ENCODE data around the gene UNC5B.

Gene UNC5B

GRCh38 chr10:71188201-71188600 is 24.2 kb upstream of the UNC5B start:
- no peaks in the 10 kb centered on the region for H3K36me3 ChIP-seq (ENCODE audit: control insufficient read depth, insufficient read depth, low read length)
- H3K9me3 ChIP-seq (ENCODE audit: control insufficient read depth, low read length) = no peaks in the 10 kb centered on the region
- no peak for DNase-seq
- no peaks in the 10 kb centered on the region for H3K4me1 ChIP-seq (ENCODE audit: control insufficient read depth, insufficient read depth, low read length, poor library complexity, severe bottlenecking)
- H3K27me3 ChIP-seq (replicated peaks; ENCODE audit: control insufficient read depth, insufficient read depth, low read length, poor library complexity, severe bottlenecking) = no peaks in the 10 kb centered on the region
- no peak overlapping the region for H3K4me3 ChIP-seq (ENCODE audit: insufficient read depth, low read depth, low read length, poor library complexity, severe bottlenecking)
- H3K27ac ChIP-seq (ENCODE audit: insufficient read depth, low read length, poor library complexity, severe bottlenecking) = no peak overlapping the region

DNA sequence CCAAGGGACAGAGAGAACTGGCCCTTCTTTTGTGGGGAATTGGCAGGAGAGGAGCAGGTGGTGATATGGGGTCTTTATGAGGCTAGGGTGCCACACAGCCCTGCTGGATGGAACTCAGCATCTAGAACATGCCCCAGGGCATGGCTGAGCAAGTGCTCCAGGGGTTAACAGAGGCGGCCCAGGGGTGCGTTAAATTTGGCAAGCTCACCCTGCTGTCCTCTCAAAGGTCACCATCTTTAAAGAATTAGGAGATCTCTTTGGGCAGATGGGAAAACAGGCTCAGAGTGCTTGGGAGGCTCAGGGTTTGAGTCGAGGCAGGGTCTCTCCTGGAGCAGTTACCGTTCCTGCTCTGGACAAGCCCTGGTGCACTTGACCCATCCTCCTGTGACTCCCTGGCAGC is 21.4 kb upstream of the UNC5B start:
- Histone ChIP-seq H3K4me1 (ENCODE audit: control insufficient read depth, insufficient read depth, low read length, poor library complexity, severe bottlenecking) (no peaks in the 10 kb centered on the region), H3K9me3 (ENCODE audit: control insufficient read depth, low read length) (no peaks in the 10 kb centered on the region), H3K27ac (ENCODE audit: insufficient read depth, low read length, poor library complexity, severe bottlenecking) (no peak overlapping the region), H3K27me3 (replicated peaks; ENCODE audit: control insufficient read depth, insufficient read depth, low read length, poor library complexity, severe bottlenecking) (no peaks in the 10 kb centered on the region), H3K36me3 (ENCODE audit: control insufficient read depth, insufficient read depth, low read length) (no peaks in the 10 kb centered on the region), H3K4me3 (ENCODE audit: insufficient read depth, low read depth, low read length, poor library complexity, severe bottlenecking) (no peak overlapping the region)
- DNase-seq = no peak

DNA sequence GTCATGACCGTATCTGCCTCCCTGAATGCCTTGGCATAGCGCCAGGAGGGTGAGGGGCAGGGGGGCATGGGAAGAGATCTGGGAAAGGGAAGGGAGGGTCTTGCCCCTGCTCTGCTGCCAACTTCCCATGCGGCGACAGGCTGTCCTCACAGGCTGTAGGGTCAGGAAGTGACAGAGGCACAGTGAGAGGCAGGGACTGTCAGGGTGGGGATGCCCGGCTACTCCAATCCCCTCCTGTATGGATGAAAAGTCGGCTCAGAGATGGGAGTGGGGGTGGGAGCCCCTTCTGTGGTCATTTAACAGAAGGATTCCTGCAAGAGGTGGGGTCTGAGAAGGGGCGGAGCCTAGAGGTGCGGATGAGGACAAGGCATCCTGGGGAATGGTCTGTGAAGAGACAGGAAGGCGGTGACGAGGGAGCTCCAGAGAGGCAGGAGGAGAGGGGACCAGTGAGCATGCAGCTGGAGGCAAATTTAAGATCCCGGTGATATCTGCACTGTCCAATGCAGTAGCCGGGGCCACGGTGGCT is 20.8 kb upstream of the UNC5B start:
- H3K4me1 ChIP-seq (ENCODE audit: control insufficient read depth, insufficient read depth, low read length, poor library complexity, severe bottlenecking) = no peaks in the 10 kb centered on the region
- no peaks in the 10 kb centered on the region for H3K9me3 ChIP-seq (ENCODE audit: control insufficient read depth, low read length)
- no peaks in the 10 kb centered on the region for H3K36me3 ChIP-seq (ENCODE audit: control insufficient read depth, insufficient read depth, low read length)
- no peak overlapping the region for H3K27ac ChIP-seq (ENCODE audit: insufficient read depth, low read length, poor library complexity, severe bottlenecking)
- no peaks in the 10 kb centered on the region for H3K27me3 ChIP-seq (replicated peaks; ENCODE audit: control insufficient read depth, insufficient read depth, low read length, poor library complexity, severe bottlenecking)
- no peak overlapping the region for H3K4me3 ChIP-seq (ENCODE audit: insufficient read depth, low read depth, low read length, poor library complexity, severe bottlenecking)
- no peak for DNase-seq

- Histone ChIP-seq H3K36me3 (ENCODE audit: control insufficient read depth, insufficient read depth, low read length) (no peaks in the 10 kb centered on the region), H3K4me1 (ENCODE audit: control insufficient read depth, insufficient read depth, low read length, poor library complexity, severe bottlenecking) (no peaks in the 10 kb centered on the region), H3K9me3 (ENCODE audit: control insufficient read depth, low read length) (no peaks in the 10 kb centered on the region), H3K27ac (ENCODE audit: insufficient read depth, low read length, poor library complexity, severe bottlenecking) (no peak overlapping the region), H3K4me3 (ENCODE audit: insufficient read depth, low read depth, low read length, poor library complexity, severe bottlenecking) (no peak overlapping the region), H3K27me3 (replicated peaks; ENCODE audit: control insufficient read depth, insufficient read depth, low read length, poor library complexity, severe bottlenecking) (no peaks in the 10 kb centered on the region)
- DNase-seq = no peak
Measured at GRCh38 chr10:71193516-71193915, 18.9 kb upstream of the UNC5B start.

- Histone ChIP-seq H3K9me3 (ENCODE audit: control insufficient read depth, low read length) (no peaks in the 10 kb centered on the region), H3K36me3 (ENCODE audit: control insufficient read depth, insufficient read depth, low read length) (no peaks in the 10 kb centered on the region), H3K27me3 (replicated peaks; ENCODE audit: control insufficient read depth, insufficient read depth, low read length, poor library complexity, severe bottlenecking) (no peaks in the 10 kb centered on the region), H3K4me3 (ENCODE audit: insufficient read depth, low read depth, low read length, poor library complexity, severe bottlenecking) (no peak overlapping the region), H3K27ac (ENCODE audit: insufficient read depth, low read length, poor library complexity, severe bottlenecking) (no peak overlapping the region), H3K4me1 (ENCODE audit: control insufficient read depth, insufficient read depth, low read length, poor library complexity, severe bottlenecking) (no peaks in the 10 kb centered on the region)
- no peak for DNase-seq
Measured at GRCh38 chr10:71197955-71198354, 14.4 kb upstream of the UNC5B start.

- no peaks in the 10 kb centered on the region for H3K36me3 ChIP-seq (ENCODE audit: control insufficient read depth, insufficient read depth, low read length)
- no peak overlapping the region for H3K4me3 ChIP-seq (ENCODE audit: insufficient read depth, low read depth, low read length, poor library complexity, severe bottlenecking)
- no peak overlapping the region for H3K27ac ChIP-seq (ENCODE audit: insufficient read depth, low read length, poor library complexity, severe bottlenecking)
- DNase-seq = no peak
- no peaks in the 10 kb centered on the region for H3K27me3 ChIP-seq (replicated peaks; ENCODE audit: control insufficient read depth, insufficient read depth, low read length, poor library complexity, severe bottlenecking)
- H3K9me3 ChIP-seq (ENCODE audit: control insufficient read depth, low read length) = no peaks in the 10 kb centered on the region
- H3K4me1 ChIP-seq (ENCODE audit: control insufficient read depth, insufficient read depth, low read length, poor library complexity, severe bottlenecking) = no peaks in the 10 kb centered on the region
Measured at GRCh38 chr10:71201849-71202248, 10.5 kb upstream of the UNC5B start.

DNA sequence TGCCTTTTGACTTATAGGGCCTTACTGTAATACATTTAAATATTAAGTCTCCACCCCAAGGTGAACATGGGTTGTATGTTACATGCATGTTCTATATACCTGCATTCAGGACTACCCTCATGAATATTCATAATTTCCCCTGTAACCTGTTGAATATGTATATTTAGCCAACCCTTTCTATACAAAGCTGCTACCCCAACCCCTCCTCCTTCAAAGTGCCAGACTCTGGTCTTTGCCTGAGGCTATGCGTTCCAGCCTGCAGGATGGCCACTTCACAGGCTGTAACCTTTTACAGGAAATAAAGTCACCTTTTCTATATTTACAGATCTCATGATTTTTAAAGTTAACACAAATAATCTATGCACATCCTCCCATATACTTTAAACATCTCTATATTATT is 10.1 kb upstream of the UNC5B start:
- H3K27me3 ChIP-seq (replicated peaks; ENCODE audit: control insufficient read depth, insufficient read depth, low read length, poor library complexity, severe bottlenecking) = no peaks in the 10 kb centered on the region
- DNase-seq = no peak
- H3K27ac ChIP-seq (ENCODE audit: insufficient read depth, low read length, poor library complexity, severe bottlenecking) = no peak overlapping the region

DNA sequence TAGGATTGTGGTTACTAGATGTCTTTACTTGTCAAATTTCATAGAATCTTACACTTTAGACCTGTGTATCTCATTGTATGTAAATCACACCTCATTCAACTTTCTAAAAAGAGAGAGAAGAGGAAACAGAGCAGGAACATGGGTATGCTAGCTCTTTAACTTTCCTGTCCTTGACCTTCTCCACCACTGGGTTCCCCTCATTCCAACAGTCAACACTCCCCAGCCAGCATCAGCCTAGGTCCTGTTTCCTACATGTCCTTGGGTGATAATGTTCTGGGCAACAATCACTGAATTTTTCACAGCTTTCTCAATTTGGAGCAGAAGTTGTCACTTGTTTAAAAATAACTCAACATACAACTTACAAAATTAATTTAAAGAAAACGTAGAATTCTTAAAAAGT is 9.2 kb upstream of the UNC5B start:
- H3K4me3 ChIP-seq (ENCODE audit: insufficient read depth, low read depth, low read length, poor library complexity, severe bottlenecking) = no peak overlapping the region
- H3K4me1 ChIP-seq (ENCODE audit: control insufficient read depth, insufficient read depth, low read length, poor library complexity, severe bottlenecking) = no peaks in the 10 kb centered on the region
- no peak overlapping the region for H3K27ac ChIP-seq (ENCODE audit: insufficient read depth, low read length, poor library complexity, severe bottlenecking)
- no peaks in the 10 kb centered on the region for H3K27me3 ChIP-seq (replicated peaks; ENCODE audit: control insufficient read depth, insufficient read depth, low read length, poor library complexity, severe bottlenecking)
- no peaks in the 10 kb centered on the region for H3K9me3 ChIP-seq (ENCODE audit: control insufficient read depth, low read length)
- H3K36me3 ChIP-seq (ENCODE audit: control insufficient read depth, insufficient read depth, low read length) = no peaks in the 10 kb centered on the region
- DNase-seq = no peak

More for the DNA sequence above, 10.1 kb upstream of the UNC5B start:
- H3K9me3 ChIP-seq (ENCODE audit: control insufficient read depth, low read length) = no peaks in the 10 kb centered on the region
- H3K4me3 ChIP-seq (ENCODE audit: insufficient read depth, low read depth, low read length, poor library complexity, severe bottlenecking) = no peak overlapping the region
- no peaks in the 10 kb centered on the region for H3K4me1 ChIP-seq (ENCODE audit: control insufficient read depth, insufficient read depth, low read length, poor library complexity, severe bottlenecking)
- no peaks in the 10 kb centered on the region for H3K36me3 ChIP-seq (ENCODE audit: control insufficient read depth, insufficient read depth, low read length)

- H3K36me3 ChIP-seq (ENCODE audit: control insufficient read depth, insufficient read depth, low read length) = no peaks in the 10 kb centered on the region
- no peaks in the 10 kb centered on the region for H3K9me3 ChIP-seq (ENCODE audit: control insufficient read depth, low read length)
- no peak overlapping the region for H3K4me3 ChIP-seq (ENCODE audit: insufficient read depth, low read depth, low read length, poor library complexity, severe bottlenecking)
- no peak overlapping the region for H3K27ac ChIP-seq (ENCODE audit: insufficient read depth, low read length, poor library complexity, severe bottlenecking)
- H3K4me1 ChIP-seq (ENCODE audit: control insufficient read depth, insufficient read depth, low read length, poor library complexity, severe bottlenecking) = no peaks in the 10 kb centered on the region
- H3K27me3 ChIP-seq (replicated peaks; ENCODE audit: control insufficient read depth, insufficient read depth, low read length, poor library complexity, severe bottlenecking) = no peaks in the 10 kb centered on the region
- no peak for DNase-seq
Measured at GRCh38 chr10:71203716-71204115, 8.7 kb upstream of the UNC5B start.

- Histone ChIP-seq H3K36me3 (ENCODE audit: control insufficient read depth, insufficient read depth, low read length) (no peaks in the 10 kb centered on the region), H3K27me3 (replicated peaks; ENCODE audit: control insufficient read depth, insufficient read depth, low read length, poor library complexity, severe bottlenecking) (no peaks in the 10 kb centered on the region), H3K4me3 (ENCODE audit: insufficient read depth, low read depth, low read length, poor library complexity, severe bottlenecking) (no peak overlapping the region), H3K9me3 (ENCODE audit: control insufficient read depth, low read length) (no peaks in the 10 kb centered on the region), H3K4me1 (ENCODE audit: control insufficient read depth, insufficient read depth, low read length, poor library complexity, severe bottlenecking) (peaks cover 2% of the 10 kb centered on the region), H3K27ac (ENCODE audit: insufficient read depth, low read length, poor library complexity, severe bottlenecking) (no peak overlapping the region)
- no peak for DNase-seq
Measured at GRCh38 chr10:71204746-71205145, 7.6 kb upstream of the UNC5B start.

DNA sequence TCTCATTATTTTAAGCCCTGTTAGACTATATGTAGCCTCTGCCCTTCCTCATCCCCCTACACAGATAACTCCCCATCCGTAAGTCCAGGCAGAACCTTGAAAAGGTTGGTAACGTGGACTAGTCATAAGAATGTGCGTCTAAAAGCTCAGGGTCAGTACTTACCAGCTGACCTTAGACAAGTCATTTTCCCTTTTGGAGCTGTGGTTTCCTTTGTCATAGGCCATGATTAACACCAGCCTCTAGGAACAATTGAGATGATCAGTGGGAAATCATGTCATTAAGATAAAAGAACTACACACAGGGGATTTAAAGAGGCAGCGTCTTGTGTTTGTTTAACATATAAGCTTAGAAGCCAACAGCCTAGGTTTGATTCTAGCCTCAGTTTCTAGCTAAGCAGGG is 6.9 kb upstream of the UNC5B start:
- Histone ChIP-seq H3K36me3 (ENCODE audit: control insufficient read depth, insufficient read depth, low read length) (no peaks in the 10 kb centered on the region), H3K9me3 (ENCODE audit: control insufficient read depth, low read length) (no peaks in the 10 kb centered on the region), H3K27me3 (replicated peaks; ENCODE audit: control insufficient read depth, insufficient read depth, low read length, poor library complexity, severe bottlenecking) (no peaks in the 10 kb centered on the region), H3K4me3 (ENCODE audit: insufficient read depth, low read depth, low read length, poor library complexity, severe bottlenecking) (no peak overlapping the region), H3K4me1 (ENCODE audit: control insufficient read depth, insufficient read depth, low read length, poor library complexity, severe bottlenecking) (peaks cover 2% of the 10 kb centered on the region), H3K27ac (ENCODE audit: insufficient read depth, low read length, poor library complexity, severe bottlenecking) (no peak overlapping the region)
- no peak for DNase-seq
